GM18520 (cell line): ENCODE data around the gene LITAFD.
"Not testable (repeated sequence)": the region's sequence is repeated elsewhere in the genome, so short reads cannot be mapped to it uniquely, and the experiment has no call there.

Source experiments
- ATAC-seq: cut with Tn5 transposase; IDR thresholded peaks from one replicate; pipeline ENCODE4 v1.9.1; 2021; ENCODE audit not compliant: unreplicated experiment

The LITAFD gene

GRCh38 chr16:8893976-8894690, 12.0 kb downstream of the LITAFD start:
- no peak for ATAC-seq

DNA sequence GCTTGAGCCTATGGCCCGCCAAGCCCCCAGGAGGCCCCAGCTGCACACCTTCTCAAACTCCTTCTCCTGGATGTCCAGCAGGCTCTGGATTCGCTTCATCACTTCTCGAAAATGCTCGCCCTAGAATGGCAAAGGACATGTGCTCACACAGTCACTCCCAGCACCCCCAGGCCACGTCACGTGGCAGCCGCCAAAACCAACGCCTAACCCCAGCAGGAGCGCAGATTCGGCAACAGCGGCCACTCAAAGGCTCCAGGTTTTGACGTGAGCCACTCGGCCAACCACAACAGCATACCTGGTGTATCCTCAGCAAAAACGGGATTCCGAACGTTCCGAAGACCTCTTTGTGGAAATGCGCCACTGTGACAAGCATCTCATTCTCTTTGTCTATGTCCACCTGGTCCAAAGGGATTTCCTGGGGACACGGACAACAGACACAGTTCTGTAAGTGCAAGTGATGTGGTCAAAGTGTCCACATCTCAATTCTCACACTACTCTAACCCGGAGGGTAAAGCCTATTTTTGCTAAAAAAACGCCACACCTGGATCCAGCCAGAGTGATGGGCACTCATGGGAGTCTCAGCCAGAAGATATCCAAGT, 12.7 kb downstream of the LITAFD start:
- ATAC-seq = no peak

DNA sequence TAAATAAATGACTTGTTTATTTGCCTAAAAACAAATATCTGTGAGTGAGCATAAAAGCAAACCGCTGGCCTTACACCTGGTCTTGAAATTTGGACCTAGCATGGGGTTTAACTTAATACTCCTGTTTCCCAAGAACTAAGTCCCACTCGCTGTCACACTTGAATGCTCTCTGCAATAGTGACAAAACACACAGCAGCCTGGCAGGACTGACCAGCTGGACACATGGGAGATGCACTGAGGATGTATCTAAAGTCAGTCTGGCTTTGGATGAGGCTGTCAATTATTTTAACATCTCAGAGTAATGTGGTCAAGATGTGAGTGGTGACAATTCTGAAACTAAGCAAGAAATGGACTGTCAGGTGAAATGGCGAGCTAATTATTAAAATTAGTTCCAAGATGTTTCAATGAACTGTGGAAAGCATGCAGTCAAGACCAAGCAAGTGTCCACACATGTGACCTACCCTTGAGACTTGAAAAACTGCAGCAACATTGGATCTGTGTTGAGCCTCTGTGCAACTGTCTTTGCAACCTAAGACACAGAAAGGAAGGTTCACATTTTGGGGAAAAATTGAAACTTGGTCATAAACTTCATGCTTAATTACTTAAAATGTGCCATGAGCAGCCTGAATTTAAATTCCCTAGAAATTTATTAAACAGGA, 16.6 kb downstream of the LITAFD start:
- ATAC-seq = no peak

DNA sequence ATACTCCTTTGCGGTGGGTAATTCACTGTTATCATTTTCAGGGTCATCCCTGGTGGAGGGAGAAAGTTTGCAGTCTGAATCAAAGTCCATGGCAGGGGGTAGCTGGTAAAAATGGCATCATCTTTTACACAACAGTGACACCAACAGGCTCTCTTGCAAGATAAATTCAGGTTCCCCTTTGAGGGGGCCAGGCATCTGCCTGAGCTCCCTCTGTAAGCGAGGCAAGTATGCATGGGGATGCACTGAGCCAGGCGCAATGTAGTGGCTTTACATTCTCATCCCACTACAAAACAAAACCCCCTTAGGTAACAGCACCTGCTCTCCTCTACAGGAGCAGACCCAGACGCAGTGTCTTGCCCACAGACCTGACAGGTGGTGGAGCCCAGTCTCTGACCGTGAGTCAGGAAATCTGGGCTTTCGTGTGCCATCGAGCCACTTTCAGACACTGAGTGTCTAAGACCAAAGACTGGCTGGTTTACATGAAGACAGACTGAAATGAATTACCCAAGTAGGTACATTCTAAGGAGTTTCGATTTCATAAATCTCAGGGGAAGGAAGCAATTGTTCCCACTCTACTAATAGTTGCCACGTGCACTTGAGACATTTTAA, 17.7 kb downstream of the LITAFD start:
- no peak for ATAC-seq

DNA sequence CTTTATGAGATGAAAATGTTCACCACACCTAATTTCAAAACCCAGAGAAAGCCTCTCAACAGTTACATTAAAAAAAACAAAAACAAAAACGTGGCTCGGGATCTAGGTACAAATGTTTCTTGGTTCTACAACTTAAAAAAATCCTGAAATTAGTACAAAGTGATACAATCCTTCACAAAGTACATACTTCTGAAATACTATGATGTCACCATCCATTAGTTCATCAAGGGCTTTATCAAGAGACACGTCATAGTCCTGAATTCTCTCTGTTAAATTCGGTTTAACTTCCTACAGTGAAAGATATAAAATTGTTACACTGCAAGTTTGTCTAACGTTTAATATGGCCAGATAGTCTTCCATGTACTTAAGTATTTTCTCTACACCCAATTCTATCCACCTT, 18.2 kb downstream of the LITAFD start:
- no peak for ATAC-seq

GRCh38 chr16:8901320-8901861, 19.2 kb downstream of the LITAFD start:
- no peak for ATAC-seq

GRCh38 chr16:8903004-8903403, 20.9 kb downstream of the LITAFD start:
- no peak for ATAC-seq

DNA sequence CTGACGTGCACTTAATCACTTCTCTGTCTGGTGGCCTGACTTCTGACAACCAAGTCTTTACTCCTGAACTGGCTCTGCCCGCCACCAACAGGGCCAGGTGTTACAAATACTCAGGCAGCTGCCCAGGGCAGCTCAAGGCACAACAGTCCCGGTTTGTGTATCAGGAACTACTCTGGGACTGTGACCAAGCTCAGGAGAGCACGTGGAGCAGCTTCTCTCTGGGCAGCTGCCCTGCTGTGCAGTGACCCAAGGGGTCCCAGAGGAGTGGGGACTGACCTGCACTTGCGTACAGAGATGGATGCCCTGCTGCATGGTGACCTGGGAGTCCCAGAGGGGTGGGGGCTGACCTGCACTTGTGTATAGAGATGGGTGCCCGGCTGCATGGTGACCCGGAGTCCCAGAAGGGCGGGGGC, 21.9 kb downstream of the LITAFD start:
- no peak for ATAC-seq

DNA sequence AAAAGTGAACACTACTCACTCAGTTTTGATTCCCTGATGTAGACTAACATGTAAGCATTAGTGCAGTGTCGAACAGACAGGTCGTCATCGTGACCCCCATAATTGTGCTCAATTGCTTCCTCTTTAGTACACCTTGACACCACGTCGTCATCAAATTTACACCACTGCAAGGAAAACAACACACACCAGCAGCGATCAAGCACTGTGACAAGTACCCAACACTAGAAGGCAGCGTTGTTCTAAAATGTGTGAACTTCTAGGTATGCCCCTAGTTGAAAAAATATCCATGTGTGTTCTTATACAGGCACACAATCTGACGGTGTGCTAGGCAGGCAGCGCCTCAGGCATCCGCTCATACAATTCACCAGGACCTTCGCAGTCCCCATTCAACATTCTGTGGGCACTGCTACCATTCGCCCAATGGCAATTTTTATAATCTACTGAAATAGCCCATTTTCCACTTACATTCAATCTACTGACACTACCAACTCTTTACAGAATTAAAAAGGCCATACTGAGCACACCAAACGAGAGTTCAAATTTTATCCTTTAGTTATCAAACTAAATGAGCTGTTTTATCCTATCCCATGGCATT, 23.1 kb downstream of the LITAFD start:
- no peak for ATAC-seq

- no peak for ATAC-seq
Measured at GRCh38 chr16:8905795-8906591, 23.8 kb downstream of the LITAFD start.

DNA sequence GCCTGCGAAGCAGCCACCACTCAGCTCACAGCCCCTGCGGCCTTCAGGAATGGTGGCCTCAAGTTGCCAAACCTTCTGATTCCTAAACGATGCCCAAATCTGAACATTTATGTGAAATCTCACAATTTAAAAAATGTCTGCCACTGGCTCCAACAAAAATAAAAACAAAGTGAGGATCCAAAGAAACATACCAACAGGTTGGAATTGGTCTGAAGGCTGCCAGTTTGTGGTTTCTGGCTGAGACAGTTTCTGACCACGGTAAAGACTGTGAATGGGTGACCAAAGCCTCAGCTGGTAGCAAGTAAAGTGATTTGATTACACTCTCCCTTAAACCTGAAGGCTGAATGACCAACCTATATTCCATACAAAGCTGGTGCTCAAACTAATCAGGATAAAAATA, 24.9 kb downstream of the LITAFD start:
- no peak for ATAC-seq

- ATAC-seq = no peak
Measured at GRCh38 chr16:8908810-8909468, 26.8 kb downstream of the LITAFD start.

DNA sequence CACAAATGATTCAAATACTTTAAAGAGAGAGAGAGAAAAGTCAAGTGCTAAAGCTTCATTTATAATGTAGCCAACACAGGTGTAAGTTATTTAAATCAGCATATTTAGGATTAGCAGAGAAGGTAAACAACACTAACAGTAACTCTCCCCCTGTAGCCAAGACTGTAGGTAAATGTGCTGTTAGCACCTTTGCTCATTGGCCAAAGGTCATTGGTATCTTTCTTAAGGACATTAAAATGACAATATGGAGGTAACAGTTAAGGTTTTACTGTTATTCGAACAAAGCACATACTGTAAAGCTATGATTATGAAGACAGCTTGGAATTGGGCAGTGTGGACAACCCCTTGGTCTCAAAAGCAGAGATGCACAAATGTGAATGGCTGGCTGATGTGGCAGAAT, 28.7 kb downstream of the LITAFD start:
- no peak for ATAC-seq

GRCh38 chr16:8912793-8913192, 30.6 kb downstream of the LITAFD start:
- no peak for ATAC-seq

GRCh38 chr16:8914098-8914497, 31.9 kb downstream of the LITAFD start:
- no peak for ATAC-seq

DNA sequence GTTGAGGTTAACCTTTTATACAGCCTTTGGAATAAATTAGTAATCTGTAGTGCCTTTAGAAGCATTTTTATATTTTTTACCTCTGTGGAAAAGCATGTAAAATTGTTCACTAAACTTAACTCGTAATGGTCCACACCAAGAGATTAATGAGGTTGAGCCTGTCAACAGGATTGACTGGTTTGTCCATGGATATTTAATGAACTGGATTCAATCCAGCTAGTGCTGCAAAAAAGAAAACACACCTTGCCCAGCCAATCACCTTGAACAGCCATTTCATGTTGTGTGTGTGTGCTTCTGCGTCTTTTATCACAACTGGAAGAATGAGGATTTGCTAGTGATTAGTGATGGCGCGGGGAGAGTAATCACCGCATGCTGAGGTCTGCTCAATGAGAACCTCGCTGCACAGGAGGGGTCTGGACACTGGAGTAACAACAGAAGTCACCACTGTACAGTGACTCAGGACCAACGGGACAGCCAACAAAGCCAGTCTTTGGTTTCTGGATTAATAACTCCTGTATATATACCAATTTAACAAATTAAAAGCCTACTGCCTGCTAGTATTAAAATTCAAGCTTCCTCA, 33.7 kb downstream of the LITAFD start:
- ATAC-seq = no peak

GRCh38 chr16:8916541-8917225, 34.5 kb downstream of the LITAFD start:
- ATAC-seq = no peak

GRCh38 chr16:8917336-8917735, 35.2 kb downstream of the LITAFD start:
- ATAC-seq = not testable (repeated sequence)
